Upper lobe of right lung (tissue), 1 donor: ENCODE data around the gene LRRN4CL. TPM values are rescaled to one million over a fixed set of nuclear protein-coding genes. Genes with fewer than 3 reads are reported as not detected.

ENCODE experiments used
- ATAC-seq: fragments of 200-7000 bp; cut with Tn5 transposase; one replicate; pipeline ENCODE4 v1.9.1; 2020; ENCODE audit warnings: mild to moderate bottlenecking, moderate library complexity
- DNase-seq: peaks from one replicate; pipeline ENCODE4 v3.0.0-alpha.2; 2020
- H3K27ac ChIP-seq: fragments of 200-600 bp; one replicate; pipeline ENCODE4 v1.8.0; 2022
- H3K27me3 ChIP-seq: fragments of 200-600 bp; one replicate; pipeline ENCODE4 v1.8.0; 2022; ENCODE audit warnings: mild to moderate bottlenecking
- H3K36me3 ChIP-seq: fragments of 200-600 bp; one replicate; pipeline ENCODE4 v1.8.0; 2022
- H3K4me1 ChIP-seq: fragments of 200-600 bp; one replicate; pipeline ENCODE4 v1.8.0; 2022
- H3K4me3 ChIP-seq: fragments of 200-600 bp; one replicate; pipeline ENCODE4 v1.8.0; 2022; ENCODE audit warnings: mild to moderate bottlenecking
- H3K9me3 ChIP-seq: fragments of 200-600 bp; one replicate; pipeline ENCODE4 v1.8.0; 2022
- CTCF ChIP-seq: fragments of 200-600 bp; IDR thresholded peaks from one replicate; pipeline ENCODE4 v1.8.0; 2022; ENCODE audit warnings: antibody characterized with exemption
- intact Hi-C: fragments of 100-400 bp; cut with DNase I; formaldehyde crosslinking; loops from one replicate; pipeline ENCODE4 v1.11.0; 2022
- total RNA-seq: library from RNA; stranded (reverse); fragmentation: NEBNext Ultra II Directional; extraction: Animal tissue kit (Norgen Biotek cat#: 25700); gene quantifications from one replicate; pipeline ENCODE4 v1.2.1, GENCODE V29; 2021
- donor health status: DM: no; HTN: yes; CAD: no; lungs with severe emphysema.

LRRN4CL gene
- total RNA-seq, 1 donor from 2014 or later: 2.0 TPM

DNA sequence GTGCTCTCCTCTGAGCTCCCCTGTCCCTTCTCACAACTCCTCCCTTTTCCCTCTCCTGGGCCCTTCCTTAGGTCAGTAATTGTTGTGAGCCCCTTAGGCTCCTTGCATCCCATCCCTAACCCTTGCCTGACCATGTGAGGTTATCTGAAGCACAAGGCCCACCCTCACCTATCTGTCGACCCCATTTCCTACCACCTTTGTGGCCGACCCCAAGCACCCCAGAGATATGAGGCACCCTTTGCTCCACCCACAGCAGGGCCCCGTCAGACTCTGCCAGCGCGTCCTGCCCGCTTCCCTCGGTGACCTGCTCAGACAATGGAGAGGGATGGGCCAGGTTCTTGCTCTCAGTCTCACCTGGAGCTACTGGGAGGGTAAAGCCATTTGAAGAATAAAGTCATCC is 19.5 kb upstream of the LRRN4CL start:
- H3K9me3 ChIP-seq: no peaks in the 10 kb centered on the region
- no peaks in the 10 kb centered on the region for H3K27me3 ChIP-seq
- no peak for ATAC-seq
- H3K36me3 ChIP-seq: peaks cover 34% of the 10 kb centered on the region
- intact Hi-C loops: no loop called here
- TF ChIP-seq CTCF: no peak
- peaks cover 39% of the 10 kb centered on the region for H3K4me1 ChIP-seq
- DNase-seq: peak; percentile 74
- H3K4me3 ChIP-seq: peak overlapping the region; percentile 73
- H3K27ac ChIP-seq: peak overlapping the region; percentile 99

DNA sequence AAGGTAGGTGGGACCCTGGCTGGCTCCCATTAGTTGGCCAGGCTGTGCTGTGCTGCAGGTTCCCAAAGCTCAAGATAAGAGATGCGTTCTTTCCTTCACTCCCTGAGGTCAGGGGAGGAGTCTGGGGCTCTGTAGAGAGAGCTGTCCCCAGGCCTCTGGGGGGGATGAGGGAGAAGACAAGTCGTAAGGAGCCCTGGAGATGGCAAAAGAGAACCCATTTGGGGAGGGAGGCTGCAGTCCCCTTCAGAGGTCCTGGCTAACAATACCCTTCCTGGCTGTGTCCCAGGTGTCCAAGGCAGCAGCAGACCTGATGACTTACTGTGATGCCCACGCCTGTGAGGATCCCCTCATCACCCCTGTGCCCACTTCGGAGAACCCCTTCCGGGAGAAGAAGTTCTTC is 19.1 kb upstream of the LRRN4CL start:
- TF ChIP-seq CTCF: no peak
- Histone ChIP-seq H3K9me3 (no peaks in the 10 kb centered on the region), H3K4me3 (peak overlapping the region; percentile 73), H3K4me1 (peaks cover 39% of the 10 kb centered on the region), H3K27me3 (no peaks in the 10 kb centered on the region), H3K27ac (peak overlapping the region; percentile 99), H3K36me3 (peaks cover 30% of the 10 kb centered on the region)
- ATAC-seq: no peak
- intact Hi-C loops: no loop called here
- DNase-seq: peak; percentile 43

DNA sequence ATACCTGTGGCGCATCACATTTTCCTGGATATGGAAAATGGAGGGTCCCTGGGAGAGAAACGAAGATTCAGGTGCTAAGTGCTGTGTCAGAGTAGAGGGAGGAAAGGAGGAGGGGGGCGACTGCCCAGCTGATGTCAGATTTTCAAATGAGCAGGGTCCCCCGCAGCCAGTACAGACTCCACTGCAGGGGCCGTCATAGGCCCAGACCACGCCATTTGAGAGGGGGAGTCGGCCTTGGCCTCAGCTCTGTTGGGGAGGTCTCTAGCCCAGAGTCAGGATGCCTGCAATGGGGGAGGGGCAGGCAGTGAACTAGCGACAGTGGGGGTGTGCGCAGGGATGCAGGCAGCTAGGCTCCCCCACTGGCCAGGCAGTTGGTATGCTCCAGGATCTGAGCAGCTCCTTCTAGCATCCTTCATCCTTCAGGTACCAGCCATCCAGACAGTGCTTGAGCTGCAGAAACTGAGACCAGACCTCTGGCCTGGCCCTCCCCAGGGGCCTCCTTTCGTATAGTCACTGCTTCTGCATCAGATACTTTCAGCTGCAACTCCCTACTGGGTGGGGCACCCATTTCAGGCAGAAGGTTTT is 18.0 kb upstream of the LRRN4CL start, which contains the start of the genes BSCL2 and GNG3:
BSCL2 (minus strand) TSS at position 148 of the 585 bp plus-strand sequence. CDS start 229 bp downstream, outside the sequence.
GNG3 (plus strand) TSS at position 400 of the 585 bp plus-strand sequence. CDS start 620 bp downstream, outside the sequence.
- intact Hi-C loops: no loop called here
- peaks cover 21% of the 10 kb centered on the region for H3K36me3 ChIP-seq
- H3K4me1 ChIP-seq: peaks cover 39% of the 10 kb centered on the region
- H3K27ac ChIP-seq: peak within 1 kb of the TSS; percentile 99
- ATAC-seq: no peak
- DNase-seq: peak; percentile 63
- no peaks in the 10 kb centered on the region for H3K9me3 ChIP-seq
- no peak for TF ChIP-seq CTCF
- no peaks in the 10 kb centered on the region for H3K27me3 ChIP-seq
- peak within 1 kb of the TSS; percentile 92 for H3K4me3 ChIP-seq

DNA sequence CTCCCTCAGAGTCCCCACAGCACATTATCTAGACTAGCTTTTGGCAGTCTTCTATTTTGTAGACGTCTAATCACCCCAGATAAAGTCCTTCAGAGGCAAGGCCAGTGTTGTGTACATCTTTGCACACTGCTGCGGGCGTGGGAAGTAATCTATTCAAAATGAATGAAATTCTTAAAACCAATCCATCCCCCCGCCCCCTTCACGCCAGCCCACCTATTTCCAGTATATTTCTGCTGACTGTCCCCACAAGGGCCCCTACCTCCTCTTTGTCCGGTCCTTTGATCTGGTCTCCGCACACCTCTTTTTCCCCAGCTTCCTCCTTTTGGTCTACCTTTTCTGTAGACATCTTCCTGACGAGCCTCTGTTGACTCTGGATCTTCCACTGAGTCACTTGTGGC is 17.5 kb upstream of the LRRN4CL start:
- intact Hi-C loops: no loop called here
- Histone ChIP-seq H3K4me3 (peak overlapping the region; percentile 92), H3K27ac (peak overlapping the region; percentile 95), H3K9me3 (no peaks in the 10 kb centered on the region), H3K27me3 (no peaks in the 10 kb centered on the region), H3K36me3 (peaks cover 16% of the 10 kb centered on the region), H3K4me1 (peaks cover 39% of the 10 kb centered on the region)
- DNase-seq (no peak), ATAC-seq (no peak)
- no peak for TF ChIP-seq CTCF

- H3K27ac ChIP-seq: peak overlapping the region; percentile 95
- H3K36me3 ChIP-seq: peaks cover 15% of the 10 kb centered on the region
- H3K4me1 ChIP-seq: peaks cover 39% of the 10 kb centered on the region
- no peaks in the 10 kb centered on the region for H3K9me3 ChIP-seq
- ATAC-seq: peak; percentile 90
- peak overlapping the region; percentile 92 for H3K4me3 ChIP-seq
- no peaks in the 10 kb centered on the region for H3K27me3 ChIP-seq
- no peak for TF ChIP-seq CTCF
- intact Hi-C loops: no loop called here
- peak; percentile 98 for DNase-seq
Measured at GRCh38 chr11:62705880-62706849, 16.8 kb upstream of the LRRN4CL start.
